Measurements from ENCODE around the gene GAB4. TPM values are rescaled to one million over a fixed set of nuclear protein-coding genes. Genes with fewer than 3 reads are reported as not detected.
"Not testable (repeated sequence)": the region's sequence is repeated elsewhere in the genome, so short reads cannot be mapped to it uniquely, and the experiment has no call there.

GAB4 gene
- total RNA-seq, 2 experiments from 2014 or later, result not detected

GRCh38 chr22:17024380-17024779 is 16.4 kb upstream of the GAB4 start:
- H3K4me3 Mint-ChIP-seq; H3K27ac Mint-ChIP-seq; intact Hi-C loops (cut with micrococcal nuclease); H3K4me1 Mint-ChIP-seq (ENCODE audit: low read depth); H3K36me3 Mint-ChIP-seq; CTCF ChIA-PET; DNase-seq; POLR2A ChIA-PET; H3K9me3 Mint-ChIP-seq: not testable (repeated sequence)
- H3K27me3 Mint-ChIP-seq, result peaks cover 19% of the 10 kb centered on the region

- CTCF ChIA-PET; intact Hi-C loops (cut with micrococcal nuclease); H3K4me3 Mint-ChIP-seq; H3K9me3 Mint-ChIP-seq; POLR2A ChIA-PET; H3K4me1 Mint-ChIP-seq (ENCODE audit: low read depth); H3K36me3 Mint-ChIP-seq; DNase-seq; H3K27ac Mint-ChIP-seq: not testable (repeated sequence)
- H3K27me3 Mint-ChIP-seq, result peaks cover 10% of the 10 kb centered on the region
Observed at GRCh38 chr22:17015552-17015951, 7.5 kb upstream of the GAB4 start.

GRCh38 chr22:17014101-17014440 is 6.0 kb upstream of the GAB4 start:
- H3K4me3 Mint-ChIP-seq; CTCF ChIA-PET; H3K4me1 Mint-ChIP-seq (ENCODE audit: low read depth); DNase-seq; intact Hi-C loops (cut with micrococcal nuclease); H3K9me3 Mint-ChIP-seq; H3K27me3 Mint-ChIP-seq; H3K27ac Mint-ChIP-seq; H3K36me3 Mint-ChIP-seq; POLR2A ChIA-PET: not testable (repeated sequence)

GRCh38 chr22:17013396-17014100 is 5.5 kb upstream of the GAB4 start:
- DNase-seq, result no peak
- H3K4me3 Mint-ChIP-seq, result no peak overlapping the region
- ChIA-PET POLR2A (no interaction called here), CTCF (no interaction called here)
- no peaks in the 10 kb centered on the region for H3K9me3 Mint-ChIP-seq
- H3K27ac Mint-ChIP-seq, result no peak overlapping the region
- no peaks in the 10 kb centered on the region for H3K36me3 Mint-ChIP-seq
- intact Hi-C loops (cut with micrococcal nuclease), result no loop called here
- H3K4me1 Mint-ChIP-seq (ENCODE audit: low read depth), result no peaks in the 10 kb centered on the region
- H3K27me3 Mint-ChIP-seq, result peaks cover 14% of the 10 kb centered on the region

GRCh38 chr22:17012267-17012666 is 4.2 kb upstream of the GAB4 start:
- DNase-seq, result no peak
- Mint-ChIP-seq H3K4me3 (no peak overlapping the region), H3K9me3 (no peaks in the 10 kb centered on the region), H3K27ac (no peak overlapping the region), H3K27me3 (peaks cover 17% of the 10 kb centered on the region), H3K4me1 (ENCODE audit: low read depth) (no peaks in the 10 kb centered on the region), H3K36me3 (no peaks in the 10 kb centered on the region)
- intact Hi-C loops (cut with micrococcal nuclease), result no loop called here
- ChIA-PET CTCF (no interaction called here), POLR2A (no interaction called here)

GRCh38 chr22:17009640-17010291 is 1.7 kb upstream of the GAB4 start:
- peaks cover 34% of the 10 kb centered on the region for H3K27me3 Mint-ChIP-seq
- CTCF ChIA-PET, result no interaction called here
- H3K9me3 Mint-ChIP-seq, result peaks cover 3% of the 10 kb centered on the region
- no peak overlapping the region for H3K27ac Mint-ChIP-seq
- no peaks in the 10 kb centered on the region for H3K4me1 Mint-ChIP-seq (ENCODE audit: low read depth)
- POLR2A ChIA-PET, result no interaction called here
- H3K36me3 Mint-ChIP-seq, result no peaks in the 10 kb centered on the region
- no peak for DNase-seq
- intact Hi-C loops (cut with micrococcal nuclease), result no loop called here
- H3K4me3 Mint-ChIP-seq, result no peak overlapping the region

- ChIA-PET POLR2A (no interaction called here), CTCF (interaction anchor here (0.7 kb wide), 1 partner anchor 91 kb away, joined by 3 read pairs; no protein-coding TSS in a partner anchor)
- peaks cover 53% of the 10 kb centered on the region for H3K27me3 Mint-ChIP-seq
- no peak overlapping the region for H3K27ac Mint-ChIP-seq
- H3K36me3 Mint-ChIP-seq, result no peaks in the 10 kb centered on the region
- no peak overlapping the region for H3K4me3 Mint-ChIP-seq
- H3K4me1 Mint-ChIP-seq (ENCODE audit: low read depth), result no peaks in the 10 kb centered on the region
- H3K9me3 Mint-ChIP-seq, result peaks cover 6% of the 10 kb centered on the region
- intact Hi-C loops (cut with micrococcal nuclease), result no loop called here
- no peak for DNase-seq
Observed at GRCh38 chr22:17007257-17007656, 765 bp downstream of the GAB4 start.

- Mint-ChIP-seq H3K27ac (no peak overlapping the region), H3K27me3 (peaks cover 8% of the 10 kb centered on the region), H3K36me3 (no peaks in the 10 kb centered on the region), H3K9me3 (no peaks in the 10 kb centered on the region), H3K4me3 (no peak overlapping the region), H3K4me1 (ENCODE audit: low read depth) (no peaks in the 10 kb centered on the region)
- ChIA-PET CTCF (no interaction called here), POLR2A (no interaction called here)
- no peak for DNase-seq
- intact Hi-C loops (cut with micrococcal nuclease), result no loop called here
Observed at GRCh38 chr22:16989915-16990314, 18.1 kb downstream of the GAB4 start.

- intact Hi-C loops (cut with micrococcal nuclease), result no loop called here
Observed at GRCh38 chr22:16988257-16988656, 19.8 kb downstream of the GAB4 start.

GRCh38 chr22:16987822-16988221 is 20.2 kb downstream of the GAB4 start:
- POLR2A ChIA-PET, result no interaction called here
- H3K36me3 Mint-ChIP-seq, result no peaks in the 10 kb centered on the region
- peaks cover 16% of the 10 kb centered on the region for H3K9me3 Mint-ChIP-seq
- no peak for DNase-seq
- CTCF ChIA-PET, result no interaction called here
- H3K27ac Mint-ChIP-seq, result no peak overlapping the region
- intact Hi-C loops (cut with micrococcal nuclease), result no loop called here
- no peaks in the 10 kb centered on the region for H3K4me1 Mint-ChIP-seq (ENCODE audit: low read depth)
- peaks cover 11% of the 10 kb centered on the region for H3K27me3 Mint-ChIP-seq
- no peak overlapping the region for H3K4me3 Mint-ChIP-seq

More at GRCh38 chr22:16988257-16988656, 19.8 kb downstream of the GAB4 start:
- CTCF ChIA-PET, result no interaction called here
- H3K36me3 Mint-ChIP-seq, result no peaks in the 10 kb centered on the region
- H3K4me3 Mint-ChIP-seq, result no peak overlapping the region
- DNase-seq, result no peak
- no peak overlapping the region for H3K27ac Mint-ChIP-seq
- H3K27me3 Mint-ChIP-seq, result peaks cover 11% of the 10 kb centered on the region
- H3K9me3 Mint-ChIP-seq, result peaks cover 11% of the 10 kb centered on the region
- no peaks in the 10 kb centered on the region for H3K4me1 Mint-ChIP-seq (ENCODE audit: low read depth)
- POLR2A ChIA-PET, result no interaction called here

- Mint-ChIP-seq H3K27ac (no peak overlapping the region), H3K4me1 (ENCODE audit: low read depth) (peaks cover 3% of the 10 kb centered on the region), H3K36me3 (no peaks in the 10 kb centered on the region), H3K27me3 (peaks cover 35% of the 10 kb centered on the region), H3K4me3 (no peak overlapping the region), H3K9me3 (peaks cover 2% of the 10 kb centered on the region)
- CTCF ChIA-PET, result no interaction called here
- no peak for DNase-seq
- POLR2A ChIA-PET, result no interaction called here
- intact Hi-C loops (cut with micrococcal nuclease), result no loop called here
Observed at GRCh38 chr22:16975155-16975885, 32.7 kb downstream of the GAB4 start.

- POLR2A ChIA-PET, result no interaction called here
- peaks cover 34% of the 10 kb centered on the region for H3K27me3 Mint-ChIP-seq
- intact Hi-C loops (cut with micrococcal nuclease), result no loop called here
- H3K36me3 Mint-ChIP-seq, result no peaks in the 10 kb centered on the region
- no peaks in the 10 kb centered on the region for H3K9me3 Mint-ChIP-seq
- H3K4me1 Mint-ChIP-seq (ENCODE audit: low read depth), result peaks cover 3% of the 10 kb centered on the region
- no peak for DNase-seq
- H3K4me3 Mint-ChIP-seq, result no peak overlapping the region
- H3K27ac Mint-ChIP-seq, result no peak overlapping the region
- CTCF ChIA-PET, result no interaction called here
Observed at GRCh38 chr22:16974298-16975084, 33.5 kb downstream of the GAB4 start.
